ENCODE measurements around the gene SUSD6.
"Not testable (repeated sequence)": the region's sequence is repeated elsewhere in the genome, so short reads cannot be mapped to it uniquely, and the experiment has no call there.

The SUSD6 gene

GRCh38 chr14:69593018-69593677 lies 18.2 kb upstream of the SUSD6 start:
- peak; percentile 88 to 90 for DNase-seq (ENCODE audit: low read depth in 2 of 2)

- DNase-seq (ENCODE audit: low read depth in 2 of 2) = no peak
These were observed 16.6 kb upstream of the SUSD6 start for GRCh38 chr14:69594846-69595245.

- DNase-seq (ENCODE audit: low read depth in 2 of 2) = no peak
These were observed 16.1 kb upstream of the SUSD6 start for GRCh38 chr14:69595336-69595735.

- DNase-seq (ENCODE audit: low read depth in 2 of 2) = not testable (repeated sequence)
These were observed 12.0 kb upstream of the SUSD6 start for GRCh38 chr14:69599431-69599830.

- no peak for DNase-seq (ENCODE audit: low read depth in 2 of 2)
These were observed 11.0 kb upstream of the SUSD6 start for GRCh38 chr14:69600304-69600891.

- DNase-seq (ENCODE audit: low read depth in 2 of 2) = no peak
These were observed 5.7 kb upstream of the SUSD6 start for GRCh38 chr14:69605738-69606137.

- DNase-seq (ENCODE audit: low read depth in 2 of 2) = no peak
These were observed 4.9 kb upstream of the SUSD6 start for GRCh38 chr14:69606258-69607184.

GRCh38 chr14:69610020-69610873 lies 1.1 kb upstream of the SUSD6 start:
- DNase-seq (ENCODE audit: low read depth in 2 of 2) = no peak

GRCh38 chr14:69610874-69611171 lies 573 bp upstream of the SUSD6 start:
- no peak for DNase-seq (ENCODE audit: low read depth in 2 of 2)

GRCh38 chr14:69612014-69612782 lies 802 bp downstream of the SUSD6 start:
- no peak for DNase-seq (ENCODE audit: low read depth in 2 of 2)

GRCh38 chr14:69612783-69613130 lies 1.4 kb downstream of the SUSD6 start:
- DNase-seq (ENCODE audit: low read depth in 2 of 2) = no peak

GRCh38 chr14:69613312-69614073 lies 2.1 kb downstream of the SUSD6 start:
- DNase-seq (ENCODE audit: low read depth in 2 of 2) = no peak

- no peak for DNase-seq (ENCODE audit: low read depth in 2 of 2)
These were observed 3.2 kb downstream of the SUSD6 start for GRCh38 chr14:69614592-69614991.

GRCh38 chr14:69615121-69615495 lies 3.7 kb downstream of the SUSD6 start:
- DNase-seq (ENCODE audit: low read depth in 2 of 2) = no peak

GRCh38 chr14:69615496-69616407 lies 4.4 kb downstream of the SUSD6 start:
- DNase-seq (ENCODE audit: low read depth in 2 of 2) = peak; percentile 78 to 81

GRCh38 chr14:69616408-69616773 lies 5.0 kb downstream of the SUSD6 start:
- DNase-seq (ENCODE audit: low read depth in 2 of 2) = no peak

GRCh38 chr14:69617796-69618195 lies 6.4 kb downstream of the SUSD6 start:
- no peak for DNase-seq (ENCODE audit: low read depth in 2 of 2)

GRCh38 chr14:69619012-69619411 lies 7.6 kb downstream of the SUSD6 start:
- no peak for DNase-seq (ENCODE audit: low read depth in 2 of 2)

- DNase-seq (ENCODE audit: low read depth in 2 of 2) = no peak
These were observed 8.8 kb downstream of the SUSD6 start for GRCh38 chr14:69620211-69620611.

- DNase-seq (ENCODE audit: low read depth in 2 of 2) = no peak
These were observed 9.6 kb downstream of the SUSD6 start for GRCh38 chr14:69620981-69621380.
